ENCODE results near the gene ZBTB8B.
"Not testable (repeated sequence)": the region's sequence is repeated elsewhere in the genome, so short reads cannot be mapped to it uniquely, and the experiment has no call there.

The ZBTB8B gene

GRCh38 chr1:32468791-32469190 lies 3.9 kb downstream of the ZBTB8B start:
- no peak for FAIRE-seq
- no peak for DNase-seq (ENCODE audit: insufficient read length, low spot score)

GRCh38 chr1:32470431-32470830 lies 5.6 kb downstream of the ZBTB8B start:
- DNase-seq (ENCODE audit: insufficient read length, low spot score) (no peak), FAIRE-seq (no peak)

- FAIRE-seq (no peak), DNase-seq (ENCODE audit: insufficient read length, low spot score) (no peak)
Measured at GRCh38 chr1:32470991-32471694, 6.3 kb downstream of the ZBTB8B start.

- no peak for DNase-seq (ENCODE audit: insufficient read length, low spot score)
- no peak for FAIRE-seq
Measured at GRCh38 chr1:32471695-32472362, 7.0 kb downstream of the ZBTB8B start.

GRCh38 chr1:32472966-32473365 lies 8.1 kb downstream of the ZBTB8B start:
- not testable (repeated sequence) for FAIRE-seq; DNase-seq (ENCODE audit: insufficient read length, low spot score)

- no peak for FAIRE-seq
- DNase-seq (ENCODE audit: insufficient read length, low spot score), result no peak
Measured at GRCh38 chr1:32474954-32475353, 10.1 kb downstream of the ZBTB8B start.

- FAIRE-seq, result no peak
Measured at GRCh38 chr1:32480003-32480402, 15.1 kb downstream of the ZBTB8B start.

GRCh38 chr1:32480761-32481160 lies 15.9 kb downstream of the ZBTB8B start:
- DNase-seq (ENCODE audit: insufficient read length, low spot score), result no peak

More at GRCh38 chr1:32480003-32480402, 15.1 kb downstream of the ZBTB8B start:
- no peak for DNase-seq (ENCODE audit: insufficient read length, low spot score)

GRCh38 chr1:32481788-32482187 lies 16.9 kb downstream of the ZBTB8B start:
- not testable (repeated sequence) for DNase-seq (ENCODE audit: insufficient read length, low spot score); FAIRE-seq

More at GRCh38 chr1:32480761-32481160, 15.9 kb downstream of the ZBTB8B start:
- no peak for FAIRE-seq

- FAIRE-seq, result no peak
- no peak for DNase-seq (ENCODE audit: insufficient read length, low spot score)
Measured at GRCh38 chr1:32485554-32486255, 20.8 kb downstream of the ZBTB8B start.

- no peak for DNase-seq (ENCODE audit: insufficient read length, low spot score)
- FAIRE-seq, result no peak
Measured at GRCh38 chr1:32486463-32487113, 21.7 kb downstream of the ZBTB8B start.

- no peak for DNase-seq (ENCODE audit: insufficient read length, low spot score)
- no peak for FAIRE-seq
Measured at GRCh38 chr1:32487182-32487581, 22.3 kb downstream of the ZBTB8B start.

- FAIRE-seq, result no peak
- DNase-seq (ENCODE audit: insufficient read length, low spot score), result no peak
Measured at GRCh38 chr1:32489774-32490454, 25.0 kb downstream of the ZBTB8B start.

- no peak for FAIRE-seq
- DNase-seq (ENCODE audit: insufficient read length, low spot score), result no peak
Measured at GRCh38 chr1:32491386-32491785, 26.5 kb downstream of the ZBTB8B start.

- no peak for FAIRE-seq
Measured at GRCh38 chr1:32494196-32494595, 29.3 kb downstream of the ZBTB8B start.

GRCh38 chr1:32494711-32495337 lies 30.0 kb downstream of the ZBTB8B start:
- no peak for FAIRE-seq
- DNase-seq (ENCODE audit: insufficient read length, low spot score), result no peak

More at GRCh38 chr1:32494196-32494595, 29.3 kb downstream of the ZBTB8B start:
- DNase-seq (ENCODE audit: insufficient read length, low spot score), result no peak

GRCh38 chr1:32496127-32496526 lies 31.3 kb downstream of the ZBTB8B start:
- DNase-seq (ENCODE audit: insufficient read length, low spot score) (no peak), FAIRE-seq (no peak)

GRCh38 chr1:32498751-32499150 lies 33.9 kb downstream of the ZBTB8B start:
- FAIRE-seq, result no peak
- no peak for DNase-seq (ENCODE audit: insufficient read length, low spot score)

- peak; percentile 75 for DNase-seq (ENCODE audit: insufficient read length, low spot score)
- FAIRE-seq, result peak; percentile 47
Measured at GRCh38 chr1:32500387-32501209, 35.7 kb downstream of the ZBTB8B start.
